ENCODE measurements around the gene DLG2.

DLG2 gene

DNA sequence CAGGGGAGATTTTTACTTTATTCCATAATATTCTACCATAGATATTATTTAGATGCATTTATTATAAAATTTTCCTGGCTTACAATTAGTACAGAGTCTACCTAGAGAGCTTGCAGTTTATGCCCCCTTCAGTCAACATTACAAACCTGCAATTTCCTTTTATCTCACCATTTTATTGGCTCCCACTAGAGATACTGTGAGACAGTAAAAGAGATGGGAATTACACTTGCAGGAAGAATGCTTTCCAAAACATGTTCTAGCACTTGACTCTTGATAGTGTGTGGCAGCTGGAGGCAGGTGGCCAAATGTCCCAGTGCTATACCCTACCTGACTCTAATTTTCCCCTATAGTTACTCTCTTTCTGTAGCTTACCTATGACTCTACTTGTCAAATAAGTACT is 863.2 kb downstream of the DLG2 start:
- DNase-seq (ENCODE audit: low read depth), result no peak

DNA sequence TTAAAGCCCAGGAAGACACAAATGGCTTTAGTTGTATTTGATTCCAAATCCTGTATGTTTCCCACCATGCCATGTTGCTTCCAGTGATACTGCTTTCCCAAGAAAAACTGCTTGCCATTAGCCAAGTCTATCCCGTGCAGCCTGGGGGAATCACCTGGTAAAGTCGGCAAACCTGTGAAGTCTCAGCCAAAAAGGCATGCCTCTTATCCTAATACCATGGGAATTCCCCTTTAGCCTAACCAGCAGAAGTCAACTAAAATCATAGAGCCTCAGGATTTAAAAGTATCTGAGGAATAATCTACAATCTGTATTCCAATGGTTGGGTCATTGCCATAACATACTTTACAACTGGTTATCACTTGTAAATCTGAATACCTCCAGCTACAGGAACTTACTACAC is 869.4 kb downstream of the DLG2 start:
- DNase-seq (ENCODE audit: low read depth), result no peak

DNA sequence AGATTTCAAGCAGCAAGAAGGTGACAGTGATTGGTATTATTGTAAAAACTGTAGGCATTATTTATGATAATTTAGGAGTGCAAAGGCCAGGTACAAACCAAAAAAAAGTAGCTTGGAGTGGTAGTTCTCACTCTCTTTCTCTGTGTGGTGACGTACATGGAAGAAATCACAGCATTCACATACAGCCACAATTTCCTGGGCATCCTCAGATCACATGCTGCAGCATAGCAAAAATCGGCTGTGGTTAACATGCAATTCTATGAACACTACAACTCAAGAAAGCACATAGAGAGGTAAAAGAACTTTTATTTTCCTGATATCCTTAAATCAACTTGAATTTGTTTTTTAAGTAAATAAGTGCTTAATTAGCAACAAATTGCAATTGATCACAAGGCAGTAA is 875.8 kb downstream of the DLG2 start:
- DNase-seq (ENCODE audit: low read depth), result no peak

DNA sequence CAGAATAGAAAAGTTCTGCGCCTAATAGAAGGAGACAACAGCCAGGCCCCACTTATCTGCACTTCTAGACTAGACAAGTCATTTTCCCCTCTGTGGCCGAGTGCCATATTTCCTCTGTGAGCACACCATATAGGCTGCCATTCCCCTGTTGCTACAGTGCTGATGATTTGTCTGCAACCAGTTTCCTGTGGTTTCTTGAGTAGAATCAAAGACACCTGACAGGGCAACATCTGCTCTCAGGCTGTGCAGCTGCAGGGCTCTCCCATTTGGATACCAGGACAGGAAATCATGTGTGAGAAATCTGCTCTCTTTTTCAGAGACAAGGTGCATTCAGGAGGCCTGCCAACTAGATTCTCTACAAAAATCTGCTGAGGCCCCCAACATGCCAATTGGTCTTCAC is 879.3 kb downstream of the DLG2 start:
- DNase-seq (ENCODE audit: low read depth), result no peak

DNA sequence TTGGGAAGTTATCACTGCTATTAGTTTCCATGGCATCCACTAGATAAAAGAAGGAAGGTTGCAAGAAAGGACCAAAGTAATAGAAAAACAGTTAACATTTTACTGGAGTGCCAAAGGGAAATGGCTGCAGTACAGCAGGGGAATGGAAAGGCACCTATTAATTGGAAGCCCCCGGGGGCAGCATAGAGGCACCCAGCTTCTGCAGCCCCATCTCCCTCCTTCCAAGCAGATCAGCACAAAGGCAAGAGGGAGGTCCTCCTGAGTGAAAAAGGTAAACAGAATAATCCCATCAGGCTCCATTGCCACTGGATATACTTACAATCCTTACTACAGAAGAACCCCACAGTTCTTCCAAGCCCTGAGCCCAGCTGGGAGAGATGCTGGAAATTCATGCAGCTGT is 887.1 kb downstream of the DLG2 start:
- no peak for DNase-seq (ENCODE audit: low read depth)

DNA sequence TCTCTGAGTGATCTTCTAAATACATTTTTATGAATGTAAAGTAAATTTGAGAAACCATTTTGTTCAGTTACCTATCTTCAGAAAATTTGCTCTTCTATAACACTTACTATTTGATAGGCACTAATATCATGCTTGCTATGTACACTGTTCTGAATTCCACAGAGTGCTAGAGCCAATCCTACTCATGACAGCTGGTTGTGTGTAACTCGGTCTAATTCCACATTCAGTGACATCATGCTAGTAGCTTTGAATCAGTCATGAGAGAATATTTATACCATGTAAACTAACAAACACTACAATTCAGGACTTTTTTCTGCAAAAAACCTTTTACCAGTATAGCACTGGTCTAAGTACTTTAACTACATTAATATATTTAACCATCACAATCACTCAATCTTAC is 902.9 kb downstream of the DLG2 start:
- no peak for DNase-seq (ENCODE audit: low read depth)

DNA sequence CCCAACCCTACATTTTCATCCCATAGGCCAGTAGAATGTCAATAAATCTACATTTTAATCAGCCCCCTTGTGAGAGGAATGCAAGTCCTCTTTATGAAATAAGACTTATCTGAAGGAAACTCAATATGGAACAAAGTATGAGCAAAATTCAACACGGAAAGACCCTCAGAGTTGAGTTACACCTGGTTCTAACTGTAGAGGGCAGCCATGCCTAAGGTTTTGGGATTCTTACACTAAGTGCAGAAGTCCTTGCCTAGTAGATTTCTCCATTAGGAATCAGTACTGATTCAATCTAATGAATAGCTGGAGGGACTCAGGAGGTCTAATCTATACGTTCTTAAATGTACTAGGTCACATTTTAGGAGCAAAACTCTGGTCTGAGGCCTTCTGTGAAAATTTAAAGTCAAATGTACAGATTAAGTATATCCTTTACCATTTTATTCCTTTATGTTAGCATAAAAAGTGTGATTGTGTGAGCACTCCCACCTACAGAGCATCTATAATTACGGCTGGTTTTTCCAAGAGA is 904.5 kb downstream of the DLG2 start:
- no peak for DNase-seq (ENCODE audit: low read depth)

DNA sequence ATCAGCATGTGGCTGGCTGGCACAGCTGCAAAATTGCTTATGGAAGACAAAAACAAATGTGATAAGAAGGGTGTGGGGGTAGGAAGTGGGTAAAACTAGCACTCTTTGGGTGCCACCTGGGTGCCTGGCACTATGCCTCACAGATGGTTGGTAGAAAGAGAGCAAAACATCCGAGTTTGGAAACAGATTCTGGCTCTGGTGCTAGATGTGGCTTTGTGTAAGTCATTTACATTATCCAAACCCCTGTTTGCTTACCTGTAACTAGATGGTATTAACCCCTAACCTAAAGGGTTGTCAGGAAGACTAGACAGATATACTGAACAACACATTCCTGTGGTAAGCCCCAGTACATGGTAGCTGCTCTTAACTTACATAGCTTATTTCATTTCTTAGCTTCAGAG is 905.6 kb downstream of the DLG2 start:
- DNase-seq (ENCODE audit: low read depth), result no peak

DNA sequence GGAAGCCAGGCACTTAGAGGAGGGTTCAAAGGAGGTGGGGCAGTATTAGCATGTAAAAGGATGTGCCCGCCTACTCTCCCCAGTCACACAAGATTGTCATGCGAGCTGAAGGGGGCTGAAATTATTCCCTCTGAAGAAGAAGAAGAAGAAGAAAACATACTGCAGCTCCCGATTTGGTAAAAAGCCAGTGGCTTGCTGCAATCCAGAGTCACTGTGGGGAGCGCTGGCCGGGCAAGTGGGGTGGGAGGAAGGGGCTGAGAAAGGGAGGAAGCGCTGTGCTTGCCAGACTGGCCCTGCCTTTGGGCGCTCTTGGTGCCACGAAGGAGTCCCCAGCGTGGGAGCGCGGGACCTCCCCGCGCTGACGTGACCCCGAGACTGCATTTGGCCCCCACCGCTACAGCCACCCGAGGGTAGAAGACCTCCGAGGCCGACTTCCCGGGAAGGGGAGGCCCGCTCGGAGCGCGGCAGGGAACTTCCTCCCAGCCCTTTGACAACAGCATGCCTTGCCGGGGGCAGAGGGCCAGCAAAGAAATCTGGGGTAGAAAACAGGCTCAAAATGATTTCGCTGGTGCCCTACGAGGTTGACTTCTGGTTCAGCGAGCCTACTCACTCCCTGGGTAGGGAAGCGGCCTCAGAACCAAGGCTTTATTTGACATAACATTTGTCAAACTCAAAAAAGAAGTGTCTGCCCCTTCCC is 906.3 kb downstream of the DLG2 start:
- no peak for DNase-seq (ENCODE audit: low read depth)

DNA sequence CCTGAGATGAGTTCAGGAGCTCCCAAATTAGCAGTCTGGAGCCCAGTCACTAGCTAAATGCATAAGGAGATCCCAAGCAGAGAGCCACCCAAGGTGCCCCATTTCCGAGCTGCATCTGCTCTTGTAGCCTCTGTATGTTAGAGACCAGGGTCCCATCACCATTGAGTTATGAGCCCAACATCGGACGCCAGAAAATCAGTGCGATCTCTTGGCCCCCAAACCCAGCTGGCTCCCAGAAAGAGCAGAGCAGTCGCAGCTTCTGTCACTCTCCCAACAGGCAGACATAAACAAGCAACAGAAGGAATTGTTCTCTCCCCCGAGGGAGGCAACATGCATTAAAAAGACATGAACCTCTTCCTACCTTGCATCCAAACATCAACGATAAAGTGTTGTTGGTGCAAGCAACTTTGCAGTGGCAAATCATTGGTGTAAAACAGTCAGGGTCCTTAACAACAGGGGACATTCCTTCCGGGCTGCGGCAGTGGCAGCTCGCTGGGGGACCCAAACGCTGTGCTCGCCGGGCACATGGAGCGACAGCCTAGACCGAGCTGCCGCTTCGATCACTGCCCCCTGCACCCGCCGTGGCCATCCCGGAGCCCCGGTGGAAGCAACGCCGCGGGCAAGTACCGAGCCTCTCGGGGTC is 907.1 kb downstream of the DLG2 start:
- no peak for DNase-seq (ENCODE audit: low read depth)

DNA sequence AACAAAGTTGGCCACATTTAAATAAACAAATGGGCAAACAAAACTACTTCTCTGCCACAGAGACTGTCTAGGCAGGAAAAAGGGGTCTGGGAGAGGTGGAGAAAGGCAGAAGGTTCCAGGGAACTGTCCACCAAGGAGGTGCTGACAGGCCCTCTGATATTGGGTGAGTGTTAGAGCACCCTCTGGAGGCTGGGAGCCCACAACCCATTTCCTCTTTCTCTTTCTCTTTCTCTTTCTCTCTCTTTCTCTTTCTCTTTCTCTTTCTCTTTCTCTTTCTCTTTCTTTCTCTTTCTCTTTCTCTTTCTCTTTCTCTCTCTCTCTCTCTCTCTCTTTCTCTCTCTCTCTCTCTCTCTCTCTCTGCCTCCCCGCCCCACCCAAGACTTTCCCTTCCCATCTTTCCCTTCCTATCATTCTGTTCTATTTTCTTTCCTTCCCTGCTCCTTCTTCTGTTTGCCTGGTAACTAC is 912.8 kb downstream of the DLG2 start:
- no peak for DNase-seq (ENCODE audit: low read depth)

DNA sequence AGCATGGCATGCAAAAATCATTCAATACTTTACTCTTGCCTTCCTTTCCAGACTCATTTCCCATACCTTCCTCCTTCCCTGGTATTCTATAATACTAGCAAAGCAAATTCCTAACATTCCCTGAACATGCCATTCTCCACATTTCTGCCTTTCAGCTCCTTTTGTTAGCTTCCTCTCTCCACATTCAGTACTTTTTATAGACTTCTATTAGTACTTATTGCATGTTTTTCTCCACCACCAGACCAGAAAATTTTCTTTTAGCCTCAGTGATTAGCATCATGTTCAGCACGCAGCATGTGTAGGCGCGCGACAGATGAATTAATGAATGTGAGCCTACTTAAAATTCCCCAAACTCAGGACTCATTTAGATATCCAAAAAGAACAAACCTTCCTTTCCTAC is 935.3 kb downstream of the DLG2 start:
- DNase-seq (ENCODE audit: low read depth), result no peak

DNA sequence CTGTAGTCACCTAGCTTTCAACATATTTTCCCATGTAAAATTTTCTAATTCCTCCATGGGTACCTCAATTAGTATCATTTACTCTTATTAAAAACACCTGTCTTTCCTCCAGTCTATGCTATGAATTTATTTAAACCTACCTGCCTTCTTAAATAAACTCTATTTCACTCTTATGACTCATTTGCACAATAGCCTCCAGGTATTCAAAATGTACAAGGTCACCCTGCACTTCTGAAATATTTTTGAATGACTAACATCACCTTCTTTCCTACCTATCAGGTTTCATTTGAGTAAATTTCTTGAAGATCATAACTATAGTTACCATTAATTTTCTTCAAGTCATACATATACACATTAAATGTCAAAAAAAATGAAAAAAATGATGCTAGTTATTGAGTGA is 939.7 kb downstream of the DLG2 start:
- DNase-seq (ENCODE audit: low read depth), result no peak

DNA sequence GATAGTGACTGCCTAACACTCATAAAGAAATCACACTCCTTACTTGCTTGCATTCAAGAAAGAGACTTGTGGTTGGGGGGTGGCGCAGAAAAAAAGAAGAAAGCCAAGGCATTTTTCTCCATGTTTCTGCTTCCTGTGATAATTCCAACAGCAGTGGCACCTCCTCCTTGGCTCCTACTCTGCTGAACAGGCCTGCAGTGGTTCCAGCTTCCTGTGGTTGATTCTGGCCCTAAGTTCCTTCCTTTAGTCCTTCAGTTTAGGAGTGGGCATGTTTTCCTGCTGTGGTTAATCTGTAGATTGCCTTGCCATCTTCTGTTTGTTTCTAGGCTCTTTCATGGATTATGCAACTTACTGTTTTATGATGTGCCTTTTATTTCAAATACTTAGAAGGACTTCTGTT is 940.4 kb downstream of the DLG2 start:
- DNase-seq (ENCODE audit: low read depth), result no peak

DNA sequence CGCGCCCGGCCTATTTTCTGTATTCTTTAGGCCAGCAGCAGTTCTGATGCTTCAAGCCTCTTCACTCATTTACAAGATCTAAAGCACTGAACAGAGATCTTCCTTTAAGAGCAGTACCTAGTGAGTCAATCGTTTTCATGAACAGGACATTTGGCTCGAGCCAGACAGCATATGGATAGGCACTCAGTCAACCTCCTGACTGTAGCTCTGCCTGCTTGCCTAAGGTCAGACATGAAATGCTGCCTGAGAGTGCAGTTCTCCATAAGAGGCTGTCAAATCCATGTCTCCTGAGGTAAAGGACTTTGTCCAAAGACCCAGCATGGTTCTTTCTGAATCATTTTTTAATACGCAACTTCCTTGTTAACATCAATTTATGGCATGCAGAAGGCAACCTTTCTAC is 941.2 kb downstream of the DLG2 start:
- no peak for DNase-seq (ENCODE audit: low read depth)

DNA sequence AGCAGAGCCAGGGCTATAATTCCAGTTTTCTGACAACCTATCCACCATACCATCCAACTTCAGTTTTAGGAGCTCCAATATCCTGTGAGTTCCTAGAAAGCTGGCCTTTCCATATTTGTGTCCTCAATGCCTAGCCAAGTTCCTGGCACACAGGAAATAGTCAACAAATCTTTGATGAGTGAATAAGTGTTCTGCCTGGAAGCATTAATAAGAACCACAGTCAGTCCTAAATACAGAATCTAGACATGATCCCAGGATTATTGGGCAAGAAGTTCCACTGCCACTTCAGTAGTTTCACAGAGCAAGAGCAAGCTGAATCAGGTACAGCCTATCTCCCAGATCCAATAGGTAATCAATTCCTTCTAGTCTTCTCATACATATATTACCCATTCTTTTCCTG is 942.0 kb downstream of the DLG2 start:
- no peak for DNase-seq (ENCODE audit: low read depth)

DNA sequence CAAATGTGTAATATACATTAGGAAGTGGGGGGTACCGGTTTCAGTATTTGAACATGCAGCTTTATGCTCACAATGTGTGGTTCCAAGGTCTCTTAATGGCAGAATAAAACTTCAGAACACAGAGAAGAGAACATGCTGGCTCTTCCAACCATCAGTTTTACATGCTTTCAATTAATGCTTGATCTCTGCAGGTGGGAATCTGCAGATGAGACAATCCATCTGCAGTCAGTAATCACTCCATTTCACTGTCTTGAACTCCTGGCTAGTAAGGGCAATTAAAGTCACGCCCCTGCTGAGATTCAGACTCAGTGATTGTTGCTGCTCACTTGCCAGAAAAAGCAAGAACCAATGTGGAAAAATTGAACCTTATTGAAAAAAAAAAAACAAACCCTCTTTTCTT is 945.7 kb downstream of the DLG2 start:
- no peak for DNase-seq (ENCODE audit: low read depth)

DNA sequence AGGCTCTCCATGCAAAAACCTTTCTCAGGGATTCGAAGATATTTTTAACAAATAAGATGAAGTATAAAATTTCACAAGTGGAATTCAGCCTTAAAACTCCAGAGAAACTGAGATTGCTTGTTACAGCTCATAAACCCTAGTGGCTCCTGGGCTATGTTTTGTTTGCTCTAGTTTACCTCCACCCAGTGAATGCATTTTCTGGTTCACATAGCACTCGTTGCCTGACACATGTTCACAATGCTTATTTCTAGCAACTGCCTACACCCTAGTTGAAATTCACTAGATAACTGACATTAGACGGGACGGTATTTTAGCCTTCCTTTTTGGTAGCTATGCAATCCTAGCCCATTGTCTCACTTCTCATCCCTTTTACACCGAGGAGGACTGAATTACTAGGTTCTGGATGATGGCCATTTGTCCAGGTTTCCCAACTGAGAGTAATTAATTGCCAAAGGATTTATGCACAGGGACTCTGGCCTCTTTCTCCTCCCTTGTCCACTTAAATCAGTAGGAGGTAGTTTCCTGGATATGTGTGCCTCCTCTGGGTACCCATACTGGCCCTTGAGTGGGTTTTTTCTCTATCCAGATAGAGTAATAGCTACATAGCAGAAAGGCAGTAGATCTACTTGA is 951.6 kb downstream of the DLG2 start:
- DNase-seq (ENCODE audit: low read depth), result no peak

DNA sequence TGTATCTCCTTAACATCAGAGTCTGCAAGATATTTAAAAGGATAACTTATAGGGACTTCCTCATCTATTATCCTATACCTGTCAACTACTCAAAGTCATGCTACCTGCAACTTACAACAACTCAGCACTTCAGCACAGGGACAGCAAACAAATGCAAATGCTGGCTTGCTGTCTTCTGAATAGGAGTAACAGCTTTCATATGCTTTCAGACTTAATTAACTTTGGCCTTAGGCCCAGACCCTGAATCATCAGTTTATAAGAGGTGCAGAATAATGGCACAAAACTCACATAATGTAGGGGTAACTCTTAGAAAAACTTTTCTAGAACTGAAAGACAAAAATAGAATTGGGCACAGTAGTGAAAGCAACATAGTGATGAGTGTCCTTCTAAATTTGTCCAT is 953.4 kb downstream of the DLG2 start:
- DNase-seq (ENCODE audit: low read depth), result no peak

DNA sequence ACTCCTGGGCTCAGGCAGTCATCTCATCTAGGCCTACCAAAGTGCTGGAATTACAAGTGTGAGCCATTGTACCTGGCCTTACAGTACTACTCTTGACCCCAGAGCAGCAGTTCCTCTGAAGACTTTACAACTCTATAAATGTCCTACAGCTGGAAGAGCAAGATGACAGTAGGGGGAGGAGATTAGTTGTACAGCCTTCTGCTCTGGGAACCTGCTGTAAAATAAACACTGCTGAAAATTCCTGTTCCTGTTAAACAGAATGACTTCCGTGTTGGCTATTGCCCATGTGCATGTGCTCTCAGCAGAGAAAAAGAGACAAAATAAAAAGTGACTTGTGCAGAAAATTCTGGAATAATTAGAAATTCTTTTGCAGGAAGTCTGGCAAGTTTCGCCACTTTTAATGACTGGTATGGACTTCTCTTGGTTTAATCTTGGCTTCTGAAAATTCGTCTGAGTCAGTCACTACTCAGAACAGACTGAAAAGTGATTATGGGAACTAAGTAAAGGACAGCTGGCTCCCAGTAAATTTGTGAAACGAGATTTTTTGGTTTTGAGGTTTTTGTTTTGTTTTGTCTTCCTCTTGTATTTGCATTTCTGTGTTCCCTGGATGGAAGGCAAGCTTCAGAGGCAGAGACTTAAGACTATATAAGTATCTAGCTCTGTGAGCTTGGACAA is 955.7 kb downstream of the DLG2 start:
- DNase-seq (ENCODE audit: low read depth), result no peak

DNA sequence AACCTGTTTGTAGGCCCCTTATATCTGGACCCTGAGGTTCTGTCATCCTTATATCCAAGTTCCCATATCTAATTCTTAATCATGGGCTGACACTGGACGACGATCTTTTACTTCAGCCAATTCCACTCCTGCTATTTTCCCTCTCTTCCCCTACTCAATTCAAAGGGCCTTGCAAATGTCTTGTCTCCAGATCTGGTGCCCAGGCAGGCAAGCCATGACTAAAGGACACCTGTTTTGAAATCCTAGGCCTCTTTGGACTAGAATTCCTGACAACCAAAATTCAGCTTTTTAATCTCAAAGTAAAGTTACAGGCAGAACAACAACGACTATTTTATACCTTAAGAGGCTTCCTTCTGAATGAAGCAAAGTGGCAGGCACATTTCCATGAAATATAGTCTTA is 963.4 kb downstream of the DLG2 start:
- DNase-seq (ENCODE audit: low read depth), result no peak

DNA sequence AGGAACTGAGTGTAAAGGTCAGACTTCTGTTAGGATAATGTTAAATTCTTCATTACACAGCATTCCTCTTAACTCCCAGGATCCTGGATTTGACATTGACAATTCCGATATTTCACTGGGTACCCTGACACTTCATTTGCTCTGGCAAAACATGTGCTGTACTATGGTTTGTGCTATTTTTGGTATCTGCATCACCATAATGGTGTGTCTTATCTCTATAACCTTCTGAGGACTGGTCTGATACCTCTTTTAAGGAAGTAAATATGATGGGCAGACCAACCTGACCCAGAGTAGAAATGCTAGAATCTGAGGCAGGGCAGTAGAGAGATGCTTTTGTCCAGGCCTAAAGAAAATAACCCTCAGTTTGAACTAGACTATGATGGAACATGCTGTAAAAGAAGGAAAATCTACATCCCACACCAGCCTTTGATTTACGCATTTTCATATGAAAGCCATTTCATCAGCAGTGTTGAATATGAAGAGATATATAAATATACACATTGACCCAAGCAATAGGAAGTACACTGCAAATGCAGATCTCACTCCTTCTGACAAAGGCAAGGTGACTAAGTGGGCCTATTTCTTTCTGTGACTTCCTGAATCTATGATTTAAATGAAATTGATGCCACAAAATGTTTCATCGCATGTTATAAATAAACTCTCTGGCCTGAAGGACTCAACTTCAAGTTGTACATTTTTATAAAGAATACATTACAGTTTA is 966.7 kb downstream of the DLG2 start:
- no peak for DNase-seq (ENCODE audit: low read depth)

Data from stimulated activated CD4-positive, alpha-beta T cell treated with anti-CD3 and anti-CD28 coated beads, Interleukin-2, amount 100 ng/mL, for 4 hours (primary cell).